HFF-Myc (cell line): Measurements from ENCODE around the gene ACADM.
"Not testable (repeated sequence)": the region's sequence is repeated elsewhere in the genome, so short reads cannot be mapped to it uniquely, and the experiment has no call there.

ENCODE experiments used
- DNase-seq: peaks from one replicate; pipeline ENCODE4 v3.0.0-alpha.2; 2011; ENCODE audit warnings: low read depth; ENCODE audit errors: extremely low read depth
- H3K4me3 ChIP-seq: replicated peaks from 2 replicates; pipeline ENCODE4 v1.5.1; 2011; ENCODE audit warnings: low read depth, mild to moderate bottlenecking, control low read depth, low read length
- CTCF ChIP-seq: IDR thresholded peaks from 2 replicates; pipeline ENCODE4 v1.5.1; 2012; ENCODE audit warnings: mild to moderate bottlenecking, low read depth, low read length, control low read depth; ENCODE audit errors: missing control alignments

Gene ACADM

DNA sequence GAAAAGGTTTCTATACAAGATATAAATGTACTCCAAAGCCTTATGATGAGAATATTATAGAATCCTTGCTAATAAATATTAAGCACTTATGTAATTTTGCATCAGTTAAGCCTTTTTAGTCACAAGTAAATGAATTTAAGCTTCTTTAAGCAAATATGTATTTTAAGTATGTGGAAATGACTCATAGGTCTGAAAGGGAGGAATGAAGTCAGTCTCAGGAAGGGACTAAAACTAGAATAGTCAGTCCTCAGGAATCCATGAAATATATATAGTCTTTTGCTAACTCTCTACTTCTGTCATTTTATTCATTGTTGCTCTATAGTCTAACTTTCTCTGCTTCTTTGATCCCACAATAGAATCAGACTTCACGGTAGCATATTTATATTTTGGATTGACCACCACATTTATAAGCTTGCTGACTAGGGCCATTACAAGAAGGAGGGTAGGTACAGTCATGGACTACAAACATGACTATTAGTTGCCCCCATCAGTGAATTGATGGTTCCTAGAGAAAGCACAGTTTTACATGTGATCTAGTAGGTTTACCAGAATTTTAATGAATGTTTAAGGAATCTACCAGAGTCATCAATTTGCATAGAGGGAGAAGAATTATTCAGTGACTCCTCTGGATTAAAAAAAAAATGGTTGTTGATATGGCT lies 41.3 kb downstream of the ACADM start:
- no peak for TF ChIP-seq CTCF
- H3K4me3 ChIP-seq = no peak overlapping the region
- DNase-seq = peak; percentile 31

DNA sequence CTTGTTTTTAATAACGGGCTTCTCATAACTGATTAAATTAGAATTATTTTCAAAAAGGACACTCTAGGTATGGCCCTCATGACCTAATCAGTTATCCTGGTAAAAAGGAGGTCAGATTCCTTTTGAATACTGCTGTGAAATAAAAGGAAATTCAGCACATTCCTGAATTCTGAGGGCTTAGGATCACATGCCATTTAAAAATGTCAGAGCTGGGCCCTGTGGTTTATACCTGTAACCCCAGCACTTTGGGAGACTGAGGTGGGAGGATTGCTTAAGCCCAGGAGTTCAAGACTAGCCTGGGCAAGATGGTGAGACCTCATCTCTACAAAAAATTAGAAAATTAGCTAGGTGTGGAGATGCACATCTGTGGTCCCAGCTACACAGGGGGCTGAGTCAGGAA lies 43.5 kb downstream of the ACADM start:
- no peak for TF ChIP-seq CTCF
- no peak for DNase-seq
- no peak overlapping the region for H3K4me3 ChIP-seq

DNA sequence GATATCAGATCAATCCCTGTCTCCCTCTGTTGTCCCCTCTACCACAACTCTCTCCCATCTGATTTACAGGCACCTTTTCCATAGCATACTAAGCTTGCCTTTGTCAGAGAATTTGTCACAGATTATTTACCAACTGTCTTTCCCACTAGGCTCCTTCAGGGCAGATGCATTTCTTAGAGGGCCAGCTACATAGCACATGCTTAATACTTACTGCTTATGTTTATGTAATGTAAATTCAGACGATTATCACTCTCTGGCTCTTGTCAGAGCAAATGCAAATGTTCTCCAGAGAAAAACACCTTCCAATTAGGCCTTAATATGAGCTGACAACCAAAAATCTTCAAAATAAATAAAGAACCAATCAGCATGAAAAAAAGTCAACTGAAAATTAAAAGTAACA lies 46.3 kb downstream of the ACADM start:
- no peak for DNase-seq
- TF ChIP-seq CTCF = no peak
- H3K4me3 ChIP-seq = no peak overlapping the region

- no peak for TF ChIP-seq CTCF
- H3K4me3 ChIP-seq = no peak overlapping the region
- no peak for DNase-seq
These were observed 47.5 kb downstream of the ACADM start for GRCh38 chr1:75771978-75772377.

GRCh38 chr1:75777812-75778211 lies 53.3 kb downstream of the ACADM start:
- not testable (repeated sequence) for H3K4me3 ChIP-seq, DNase-seq

DNA sequence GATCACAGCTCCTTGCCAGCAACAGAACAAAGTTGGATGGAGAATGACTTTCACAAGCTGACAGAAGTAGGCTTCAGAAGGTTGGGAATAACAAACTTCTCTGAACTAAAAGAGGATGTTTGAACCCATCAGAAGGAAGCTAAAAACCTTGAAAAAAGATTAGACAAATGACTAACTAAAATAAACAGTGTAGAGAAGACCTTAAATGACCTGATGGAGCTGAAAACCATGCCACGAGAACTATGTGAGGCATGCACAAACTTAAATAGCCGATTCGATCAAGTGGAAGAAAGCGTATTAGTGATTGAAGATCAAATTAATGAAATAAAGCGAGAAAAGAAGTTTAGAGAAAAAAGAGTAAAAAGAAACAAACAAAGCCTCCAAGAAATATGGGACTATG lies 54.2 kb downstream of the ACADM start:
- not testable (repeated sequence) for H3K4me3 ChIP-seq, DNase-seq

GRCh38 chr1:75780183-75780582 lies 55.7 kb downstream of the ACADM start:
- not testable (repeated sequence) for DNase-seq, H3K4me3 ChIP-seq

DNA sequence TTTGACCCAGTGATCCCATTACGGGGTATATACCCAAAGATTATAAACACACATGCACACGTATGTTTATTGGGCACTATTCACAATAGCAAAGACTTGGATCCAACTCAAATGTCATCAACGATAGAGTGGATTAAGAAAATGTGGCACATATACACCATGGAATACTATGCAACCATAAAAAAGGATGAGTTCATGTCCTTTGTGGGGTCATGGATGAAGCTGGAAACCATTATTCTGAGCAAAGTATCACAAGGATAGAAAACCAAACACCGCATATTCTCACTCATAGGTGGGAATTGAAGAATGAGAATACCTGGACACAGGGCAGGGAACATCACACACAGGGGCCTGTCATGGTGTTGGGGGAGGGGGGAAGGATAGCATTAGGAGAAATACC lies 59.4 kb downstream of the ACADM start:
- not testable (repeated sequence) for H3K4me3 ChIP-seq, DNase-seq

- peak overlapping the region; percentile 86 for H3K4me3 ChIP-seq
- TF ChIP-seq CTCF = no peak
- no peak for DNase-seq
These were observed 60.9 kb downstream of the ACADM start for GRCh38 chr1:75785320-75785982.
